ENCODE measurements around the gene STK24. TPM values are rescaled to one million over a fixed set of nuclear protein-coding genes. Genes with fewer than 3 reads are reported as not detected.

The STK24 gene
- total RNA-seq, 3 donors from 2014 or later, result 190 to 210 (median 204) TPM

DNA sequence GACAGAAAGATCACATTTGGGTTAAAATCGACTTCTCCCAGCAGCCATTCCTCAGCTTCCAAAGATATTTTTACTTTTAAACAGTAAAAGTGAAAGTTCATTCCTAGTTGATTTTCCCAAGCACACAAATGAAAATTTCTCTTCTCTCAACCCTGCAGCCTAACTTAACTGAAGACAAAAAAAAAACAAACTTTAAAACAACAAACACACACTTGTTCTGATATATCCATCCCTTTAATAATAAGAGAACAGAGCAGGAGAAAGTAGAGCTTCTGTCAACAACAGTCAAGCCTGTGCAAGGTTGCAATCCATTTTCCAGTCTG is 72.9 kb downstream of the STK24 start:
- Histone ChIP-seq H3K9me3 (no peaks in the 10 kb centered on the region), H3K36me3 (ENCODE audit: low read depth) (no peaks in the 10 kb centered on the region), H3K4me3 (no peak overlapping the region), H3K4me1 (ENCODE audit: low read depth) (peaks cover 54% of the 10 kb centered on the region)
- intact Hi-C loops (cut with DNase I, micrococcal nuclease), result no loop called here
- TF ChIP-seq, protein P1, sequence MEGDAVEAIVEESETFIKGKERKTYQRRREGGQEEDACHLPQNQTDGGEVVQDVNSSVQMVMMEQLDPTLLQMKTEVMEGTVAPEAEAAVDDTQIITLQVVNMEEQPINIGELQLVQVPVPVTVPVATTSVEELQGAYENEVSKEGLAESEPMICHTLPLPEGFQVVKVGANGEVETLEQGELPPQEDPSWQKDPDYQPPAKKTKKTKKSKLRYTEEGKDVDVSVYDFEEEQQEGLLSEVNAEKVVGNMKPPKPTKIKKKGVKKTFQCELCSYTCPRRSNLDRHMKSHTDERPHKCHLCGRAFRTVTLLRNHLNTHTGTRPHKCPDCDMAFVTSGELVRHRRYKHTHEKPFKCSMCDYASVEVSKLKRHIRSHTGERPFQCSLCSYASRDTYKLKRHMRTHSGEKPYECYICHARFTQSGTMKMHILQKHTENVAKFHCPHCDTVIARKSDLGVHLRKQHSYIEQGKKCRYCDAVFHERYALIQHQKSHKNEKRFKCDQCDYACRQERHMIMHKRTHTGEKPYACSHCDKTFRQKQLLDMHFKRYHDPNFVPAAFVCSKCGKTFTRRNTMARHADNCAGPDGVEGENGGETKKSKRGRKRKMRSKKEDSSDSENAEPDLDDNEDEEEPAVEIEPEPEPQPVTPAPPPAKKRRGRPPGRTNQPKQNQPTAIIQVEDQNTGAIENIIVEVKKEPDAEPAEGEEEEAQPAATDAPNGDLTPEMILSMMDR (IDR thresholded peaks at IDR 0.05), result no peak
- ATAC-seq, result no peak
- DNase-seq, result no peak

DNA sequence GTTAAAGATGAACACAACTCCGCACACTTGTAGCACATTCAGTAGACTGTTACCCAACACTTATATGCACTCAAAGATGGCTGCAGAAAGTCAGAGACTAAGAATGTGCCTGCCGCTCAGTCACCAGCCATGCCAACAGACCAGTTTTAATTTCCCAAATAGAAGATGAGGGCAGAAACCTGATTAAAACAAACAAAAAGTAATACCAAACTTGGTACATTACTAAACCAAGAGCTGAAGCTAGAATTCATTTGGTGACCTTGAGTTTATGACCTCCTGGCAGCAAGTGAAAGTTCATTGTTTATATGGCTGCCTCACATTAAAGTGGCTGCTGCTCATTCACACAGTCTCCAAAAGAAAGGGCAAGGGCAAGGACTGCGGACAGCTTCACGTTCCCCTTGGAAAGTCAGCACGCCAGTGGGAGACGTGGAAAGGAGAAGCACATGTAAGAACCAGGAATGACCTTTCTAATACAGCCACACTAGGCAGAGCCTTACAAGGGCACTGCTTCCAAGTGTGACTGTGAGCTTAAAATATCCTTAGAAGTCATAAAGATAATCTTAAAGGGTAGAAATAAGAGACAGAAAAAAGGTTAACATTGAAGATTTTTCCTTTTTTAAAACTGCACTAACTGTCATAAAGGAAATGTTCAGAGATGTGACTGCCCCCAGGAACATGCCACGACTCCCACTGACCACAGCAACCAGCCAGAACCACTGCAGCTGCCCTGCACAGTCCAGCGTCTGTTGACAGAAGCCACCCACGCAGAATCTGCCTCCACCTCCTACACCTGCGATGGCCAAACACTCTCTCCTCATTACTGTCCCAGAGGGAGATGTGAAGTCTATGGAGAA is 73.5 kb downstream of the STK24 start:
- ATAC-seq (peak; percentile 18), DNase-seq (no peak)
- intact Hi-C loops (cut with DNase I, micrococcal nuclease), result no loop called here
- no peaks in the 10 kb centered on the region for H3K36me3 ChIP-seq (ENCODE audit: low read depth)
- no peak overlapping the region for H3K4me3 ChIP-seq
- TF ChIP-seq, protein P1 (IDR thresholded peaks at IDR 0.05), result no peak
- H3K9me3 ChIP-seq, result no peaks in the 10 kb centered on the region
- peaks cover 48% of the 10 kb centered on the region for H3K4me1 ChIP-seq (ENCODE audit: low read depth)

DNA sequence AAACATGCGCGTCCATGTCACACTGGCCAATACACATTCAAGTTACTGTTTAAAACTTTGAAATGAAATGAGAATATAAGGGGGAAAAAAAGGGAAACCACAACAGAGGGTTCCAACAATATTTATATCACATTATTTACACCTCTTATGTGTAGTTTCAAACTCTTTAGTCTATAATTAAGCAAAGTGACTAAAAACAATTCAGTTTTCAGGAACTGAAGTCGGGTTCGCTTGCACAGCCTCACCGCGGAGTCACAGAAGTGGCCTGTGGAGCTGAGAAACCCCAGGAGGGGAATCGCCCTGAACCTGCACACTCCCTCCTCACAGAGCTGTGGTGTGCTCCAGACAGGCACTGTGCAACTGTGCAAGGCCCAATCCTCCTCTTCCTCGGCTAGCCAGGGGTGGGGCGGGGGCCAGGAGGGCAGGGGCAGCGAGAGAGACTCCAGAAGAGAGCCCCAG is 75.9 kb downstream of the STK24 start:
- Histone ChIP-seq H3K9me3 (no peaks in the 10 kb centered on the region), H3K36me3 (ENCODE audit: low read depth) (no peaks in the 10 kb centered on the region), H3K4me1 (ENCODE audit: low read depth) (peaks cover 37% of the 10 kb centered on the region), H3K4me3 (no peak overlapping the region)
- ATAC-seq, result no peak
- TF ChIP-seq, protein P1 (IDR thresholded peaks at IDR 0.05), result no peak
- intact Hi-C loops (cut with DNase I, micrococcal nuclease), result no loop called here
- DNase-seq, result no peak

DNA sequence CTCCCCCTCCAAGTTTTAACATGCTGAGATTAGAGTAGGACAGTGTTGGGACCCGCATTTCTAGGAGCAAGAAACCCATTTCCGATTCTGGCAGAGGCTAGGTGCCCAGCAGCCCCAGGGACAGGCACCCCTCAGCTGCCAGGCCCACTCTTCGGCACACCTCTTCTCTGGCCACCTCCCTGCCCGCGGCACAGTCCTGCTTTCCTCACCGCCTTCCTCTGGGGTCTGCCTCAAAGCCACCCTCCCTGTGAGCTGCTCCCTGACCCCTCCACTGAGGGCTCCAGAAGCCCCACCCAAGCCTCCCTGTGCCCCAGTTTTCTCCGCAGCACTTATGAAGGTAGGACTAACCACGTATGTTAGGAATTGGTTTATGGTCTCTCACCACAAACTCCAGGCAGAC is 79.9 kb downstream of the STK24 start:
- TF ChIP-seq, protein P1 (IDR thresholded peaks at IDR 0.05), result no peak
- DNase-seq (no peak), ATAC-seq (no peak)
- H3K4me1 ChIP-seq (ENCODE audit: low read depth), result peaks cover 9% of the 10 kb centered on the region
- no peak overlapping the region for H3K4me3 ChIP-seq
- intact Hi-C loops (cut with DNase I, micrococcal nuclease), result no loop called here
- H3K36me3 ChIP-seq (ENCODE audit: low read depth), result no peaks in the 10 kb centered on the region
- no peaks in the 10 kb centered on the region for H3K9me3 ChIP-seq

DNA sequence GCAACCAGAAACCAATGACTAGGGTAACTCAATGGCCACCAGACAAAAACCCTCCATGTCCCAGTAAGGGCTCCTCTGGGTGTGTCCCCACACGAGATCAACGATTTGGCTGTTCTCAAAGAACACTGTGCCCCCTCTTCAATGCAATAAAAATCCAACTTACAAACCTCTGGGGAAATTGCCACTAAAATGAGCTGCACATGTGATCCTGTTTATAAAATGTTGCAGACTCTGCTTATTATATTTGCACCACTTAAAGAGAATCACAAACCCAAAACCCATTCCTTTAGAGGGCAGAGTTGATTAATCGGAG is 80.5 kb downstream of the STK24 start:
- DNase-seq, result no peak
- Histone ChIP-seq H3K9me3 (no peaks in the 10 kb centered on the region), H3K4me3 (no peak overlapping the region), H3K36me3 (ENCODE audit: low read depth) (no peaks in the 10 kb centered on the region), H3K4me1 (ENCODE audit: low read depth) (peaks cover 7% of the 10 kb centered on the region)
- intact Hi-C loops (cut with DNase I, micrococcal nuclease), result no loop called here
- ATAC-seq, result no peak
- TF ChIP-seq, protein P1 (IDR thresholded peaks at IDR 0.05), result no peak
